ENCODE data around the gene ARMC8. TPM values are rescaled to one million over a fixed set of nuclear protein-coding genes. Genes with fewer than 3 reads are reported as not detected.

ARMC8 gene
- polyA plus RNA-seq, 2 of the 4 experiments (the other 2 are of a cell fraction), result 25.6 to 45.7 TPM

GRCh38 chr3:138327831-138328230, 140.7 kb downstream of the ARMC8 start:
- no peak overlapping the region for H3K27ac ChIP-seq
- H3K4me2 ChIP-seq, result no peak overlapping the region
- FAIRE-seq, result no peak

GRCh38 chr3:138328341-138328740, 141.2 kb downstream of the ARMC8 start:
- peak overlapping the region; percentile 84 for H3K4me2 ChIP-seq
- CTCF ChIA-PET, result interaction anchor here (0.5 to 1.9 kb wide), 7 partner anchors 9 to 751 kb away, joined by 3 to 5 read pairs (median 3); partner anchors contain the start of gene CEP70

More at GRCh38 chr3:138327831-138328230, 140.7 kb downstream of the ARMC8 start:
- TF ChIP-seq EHF (CRISPR knock-in tag; IDR thresholded peaks at IDR 0.05) (no peak), E2F6 (IDR thresholded peaks at IDR 0.05; ENCODE audit: borderline replicate concordance, low read depth) (no peak), PBX3 (IDR thresholded peaks at IDR 0.05) (no peak), HOXB13 (CRISPR knock-in tag; IDR thresholded peaks at IDR 0.05; ENCODE audit: low read depth) (no peak)
- no peak overlapping the region for H3K4me3 ChIP-seq
- 73% methylated on average over 4 of the region's 4 CpGs for WGBS (ENCODE audit: missing lambda C conversion rate)
- H3K9me3 ChIP-seq, result no peaks in the 10 kb centered on the region
- no peak for DNase-seq (ENCODE audit: low read depth in 1 of 2, low spot score in 1 of 2)
- ATAC-seq, result no peak
- ChIA-PET CTCF (interaction anchor here (0.5 to 1.4 kb wide), 4 partner anchors 9 to 752 kb away, joined by 3 to 5 read pairs (median 3); no protein-coding TSS in a partner anchor), POLR2A (no interaction called here)
- peaks cover 9% of the 10 kb centered on the region; the same call in 2 of the 3 replicates for H3K4me1 ChIP-seq

GRCh38 chr3:138329127-138329983, 142.3 kb downstream of the ARMC8 start, which contains the start of gene NME9:
Gene NME9 (minus strand): TSS chr3:138329851. CDS start chr3:138329335, 516 bp downstream.
- DNase-seq (ENCODE audit: low read depth in 1 of 2, low spot score in 1 of 2), result peak; percentile 87 to 89
- peak within 1 kb of the TSS; percentile 63 for H3K4me3 ChIP-seq
- 2% methylated on average over 4 of the region's 62 CpGs for WGBS (ENCODE audit: missing lambda C conversion rate)
- no peak for FAIRE-seq
- ATAC-seq, result peak; percentile 96 to 99
- no peaks in the 10 kb centered on the region for H3K9me3 ChIP-seq
- ChIA-PET CTCF (interaction anchor here (0.9 to 1.9 kb wide), 4 partner anchors 9 to 265 kb away, joined by 3 to 5 read pairs (median 4); partner anchors contain the start of gene CEP70), POLR2A (no interaction called here)
- H3K27ac ChIP-seq, result peak within 1 kb of the TSS; percentile 76 to 88
- peak within 1 kb of the TSS; percentile 84 for H3K4me2 ChIP-seq
- peaks cover 9% of the 10 kb centered on the region; the same call in 2 of the 3 replicates for H3K4me1 ChIP-seq
- no peak for TF ChIP-seq HMGXB4 (CRISPR knock-in tag; IDR thresholded peaks at IDR 0.05; ENCODE audit: borderline replicate concordance)
- TF ChIP-seq HES2 (IDR thresholded peaks at IDR 0.05), result no peak
- no peak for TF ChIP-seq HOXB5 (CRISPR knock-in tag; IDR thresholded peaks at IDR 0.05)
- TF ChIP-seq JUNB (IDR thresholded peaks at IDR 0.05), result no peak
- TF ChIP-seq BCL3 (IDR thresholded peaks at IDR 0.05), result no peak
- TF ChIP-seq CBX8 (IDR thresholded peaks at IDR 0.05), result no peak
- TF ChIP-seq RARB (CRISPR knock-in tag; IDR thresholded peaks at IDR 0.05), result no peak
- no peak for TF ChIP-seq RFX5 (IDR thresholded peaks at IDR 0.05)
- no peak for TF ChIP-seq JUN (IDR thresholded peaks at IDR 0.05)
- no peak for TF ChIP-seq USF2 (IDR thresholded peaks at IDR 0.05)
- TF ChIP-seq E2F6 (IDR thresholded peaks at IDR 0.05; ENCODE audit: borderline replicate concordance, low read depth), result peak; percentile 49; the same call in 1 of the 2 replicates
- TF ChIP-seq MAX (IDR thresholded peaks at IDR 0.05), result peak; percentile 44; the same call in 1 of the 2 replicates
- TF ChIP-seq ESRRA (IDR thresholded peaks at IDR 0.05; ENCODE audit: borderline replicate concordance, low read length), result no peak

More at GRCh38 chr3:138328341-138328740, 141.2 kb downstream of the ARMC8 start:
- Histone ChIP-seq H3K27ac (no peak overlapping the region), H3K9me3 (no peaks in the 10 kb centered on the region), H3K4me3 (no peak overlapping the region; the same call in 2 of the 3 replicates), H3K4me1 (peaks cover 9% of the 10 kb centered on the region; the same call in 2 of the 3 replicates)
- ATAC-seq, result no peak
- POLR2A ChIA-PET, result no interaction called here
- 41% methylated on average over 2 of the region's 2 CpGs for WGBS (ENCODE audit: missing lambda C conversion rate)
- no peak for FAIRE-seq
- DNase-seq (ENCODE audit: low read depth in 1 of 2, low spot score in 1 of 2), result peak in 1 of 2 experiments; percentile 11
- TF ChIP-seq CTCF (IDR thresholded peaks at IDR 0.05), result peak; percentile 19; the same call in 1 of the 3 replicates
- TF ChIP-seq BHLHE40 (IDR thresholded peaks at IDR 0.05; ENCODE audit: low read depth, low read length), result no peak
